Measurements from ENCODE around the gene UBASH3A. TPM values are rescaled to one million over a fixed set of nuclear protein-coding genes. Genes with fewer than 3 reads are reported as not detected.

The UBASH3A gene
- total and polyA plus RNA-seq, 12 donors: 0.09 to 1.3 (median 0.15) TPM; not detected in 7

- no peak for TF ChIP-seq CTCF (IDR thresholded peaks at IDR 0.05)
- Histone ChIP-seq H3K9me3 (no peaks in the 10 kb centered on the region), H3K27me3 (peaks cover 0 to 5% (median under 1%) of the 10 kb centered on the region in 7 donors), H3K36me3 (no peaks in the 10 kb centered on the region), H3K4me1 (no peaks in the 10 kb centered on the region), H3K4me3 (no peak overlapping the region), H3K27ac (no peak overlapping the region)
- DNase-seq: no peak
- no peak for ATAC-seq
- intact Hi-C loops (cut with DNase I): loop anchor here in 1 of 10 donors (10.0 kb wide), 1 partner anchor 64 kb away; no protein-coding TSS in a partner anchor
- 89 to 95% methylated on average over 4 of the region's 4 CpGs for whole genome bisulfite sequencing, 2 donors
Observed at GRCh38 chr21:42481169-42481568, 77.5 kb downstream of the UBASH3A start.

GRCh38 chr21:42484966-42485365, 81.3 kb downstream of the UBASH3A start:
- intact Hi-C loops (cut with DNase I): loop anchor here in 1 of 10 donors (10.0 kb wide), 1 partner anchor 60 kb away; no protein-coding TSS in a partner anchor
- no peaks in the 10 kb centered on the region for H3K9me3 ChIP-seq
- no peaks in the 10 kb centered on the region for H3K36me3 ChIP-seq
- TF ChIP-seq CTCF (IDR thresholded peaks at IDR 0.05): no peak
- DNase-seq (no peak), ATAC-seq (no peak)
- H3K27ac ChIP-seq: no peak overlapping the region
- 78 to 86% methylated on average over 7 of the region's 7 CpGs for whole genome bisulfite sequencing, 2 donors
- H3K4me1 ChIP-seq: no peaks in the 10 kb centered on the region
- H3K4me3 ChIP-seq: no peak overlapping the region
- H3K27me3 ChIP-seq: peaks cover 0 to 19% (median 6%) of the 10 kb centered on the region in 7 donors

- no peaks in the 10 kb centered on the region for H3K4me1 ChIP-seq
- no peak overlapping the region for H3K27ac ChIP-seq
- ATAC-seq: no peak
- no peak overlapping the region for H3K4me3 ChIP-seq
- intact Hi-C loops (cut with DNase I): loop anchor here in 1 of 10 donors (10.0 kb wide), 1 partner anchor 59 kb away; no protein-coding TSS in a partner anchor
- 86 to 87% methylated on average over 6 of the region's 6 CpGs for WGBS, 2 donors
- no peak for DNase-seq
- peaks cover 0 to 19% (median 6%) of the 10 kb centered on the region in 7 donors for H3K27me3 ChIP-seq
- no peak for TF ChIP-seq CTCF (IDR thresholded peaks at IDR 0.05)
- no peaks in the 10 kb centered on the region for H3K36me3 ChIP-seq
- H3K9me3 ChIP-seq: no peaks in the 10 kb centered on the region
Observed at GRCh38 chr21:42486072-42486471, 82.4 kb downstream of the UBASH3A start.

- no peaks in the 10 kb centered on the region for H3K9me3 ChIP-seq
- H3K4me3 ChIP-seq: no peak overlapping the region
- DNase-seq (no peak), ATAC-seq (no peak)
- H3K36me3 ChIP-seq: no peaks in the 10 kb centered on the region
- intact Hi-C loops (cut with DNase I): loop anchor here in 1 of 10 donors (10.0 kb wide), 1 partner anchor 58 kb away; no protein-coding TSS in a partner anchor
- H3K4me1 ChIP-seq: no peaks in the 10 kb centered on the region
- 61% methylated on average over 5 of the region's 5 CpGs for WGBS, 2 donors
- no peak for TF ChIP-seq CTCF (IDR thresholded peaks at IDR 0.05)
- peaks cover 0 to 19% (median 6%) of the 10 kb centered on the region in 7 donors for H3K27me3 ChIP-seq
- no peak overlapping the region for H3K27ac ChIP-seq
Observed at GRCh38 chr21:42486531-42486930, 82.8 kb downstream of the UBASH3A start.
